GM18951 (cell line): Measurements from ENCODE around the gene ZNF407.

Source experiments
- POLR2A ChIP-seq: IDR thresholded peaks from 4 replicates; pipeline ENCODE4 v1.6.1; 2011; ENCODE audit warnings: mild to moderate bottlenecking; ENCODE audit not compliant: insufficient read length, insufficient read depth; ENCODE audit errors: extremely low read depth
- in situ Hi-C: fragments of 300-500 bp; cut with MboI; formaldehyde crosslinking; loops from one replicate; pipeline ENCODE4 v1.12.0; 2022; ENCODE audit warnings: low sequenced_read_pairs, mixed read lengths, inconsistent platforms; ENCODE audit not compliant: unreplicated experiment

Gene ZNF407

GRCh38 chr18:74831571-74832250 lies 234.0 kb downstream of the ZNF407 start:
- in situ Hi-C loops, result no loop called here
- TF ChIP-seq POLR2A, result no peak

GRCh38 chr18:74832381-74832780 lies 234.7 kb downstream of the ZNF407 start:
- TF ChIP-seq POLR2A, result no peak
- in situ Hi-C loops, result no loop called here

GRCh38 chr18:74832999-74833398 lies 235.3 kb downstream of the ZNF407 start:
- TF ChIP-seq POLR2A, result no peak
- in situ Hi-C loops, result no loop called here

- TF ChIP-seq POLR2A, result no peak
- in situ Hi-C loops, result no loop called here
Observed at GRCh38 chr18:74834424-74835309, 237.0 kb downstream of the ZNF407 start.

- in situ Hi-C loops, result no loop called here
- no peak for TF ChIP-seq POLR2A
Observed at GRCh38 chr18:74836296-74837139, 238.8 kb downstream of the ZNF407 start.

GRCh38 chr18:74840492-74841167 lies 243.0 kb downstream of the ZNF407 start:
- TF ChIP-seq POLR2A, result no peak
- in situ Hi-C loops, result no loop called here

GRCh38 chr18:74841248-74841647 lies 243.6 kb downstream of the ZNF407 start:
- TF ChIP-seq POLR2A, result no peak
- in situ Hi-C loops, result no loop called here

- no peak for TF ChIP-seq POLR2A
- in situ Hi-C loops, result no loop called here
Observed at GRCh38 chr18:74849301-74849700, 251.6 kb downstream of the ZNF407 start.

GRCh38 chr18:74856434-74856833 lies 258.8 kb downstream of the ZNF407 start:
- in situ Hi-C loops, result no loop called here
- no peak for TF ChIP-seq POLR2A

GRCh38 chr18:74856928-74857327 lies 259.3 kb downstream of the ZNF407 start:
- no peak for TF ChIP-seq POLR2A
- in situ Hi-C loops, result no loop called here

- no peak for TF ChIP-seq POLR2A
- in situ Hi-C loops, result no loop called here
Observed at GRCh38 chr18:74857901-74858300, 260.2 kb downstream of the ZNF407 start.

GRCh38 chr18:74861154-74861553 lies 263.5 kb downstream of the ZNF407 start:
- no peak for TF ChIP-seq POLR2A
- in situ Hi-C loops, result no loop called here

- no peak for TF ChIP-seq POLR2A
- in situ Hi-C loops, result no loop called here
Observed at GRCh38 chr18:74862094-74862493, 264.4 kb downstream of the ZNF407 start.

GRCh38 chr18:74866577-74866976 lies 268.9 kb downstream of the ZNF407 start:
- in situ Hi-C loops, result no loop called here
- no peak for TF ChIP-seq POLR2A
